A673 (cell line): ENCODE measurements around the gene XRCC3.

ENCODE experiments used
- EZH2 ChIP-seq: fragments of 200-600 bp; sonication (generic); IDR thresholded peaks from 2 replicates; pipeline ENCODE4 v1.6.1; 2017; ENCODE audit warnings: borderline replicate concordance, low read depth, mild to moderate bottlenecking, mixed read lengths, antibody characterized with exemption, low read length; ENCODE audit not compliant: poor library complexity, severe bottlenecking
- TF ChIP-seq, protein P1 (sequence below): fragments of 300-800, 200-600 bp; sonication (generic); conservative IDR thresholded peaks from 2 replicates; pipeline ENCODE4 v1.5.1; 2017; ENCODE audit warnings: low read depth, mild to moderate bottlenecking, antibody characterized with exemption, low read length, moderate library complexity, mixed read lengths

GRCh38 chr14:103688906-103689902 is 26.0 kb downstream of the XRCC3 start:
- TF ChIP-seq, protein P1, sequence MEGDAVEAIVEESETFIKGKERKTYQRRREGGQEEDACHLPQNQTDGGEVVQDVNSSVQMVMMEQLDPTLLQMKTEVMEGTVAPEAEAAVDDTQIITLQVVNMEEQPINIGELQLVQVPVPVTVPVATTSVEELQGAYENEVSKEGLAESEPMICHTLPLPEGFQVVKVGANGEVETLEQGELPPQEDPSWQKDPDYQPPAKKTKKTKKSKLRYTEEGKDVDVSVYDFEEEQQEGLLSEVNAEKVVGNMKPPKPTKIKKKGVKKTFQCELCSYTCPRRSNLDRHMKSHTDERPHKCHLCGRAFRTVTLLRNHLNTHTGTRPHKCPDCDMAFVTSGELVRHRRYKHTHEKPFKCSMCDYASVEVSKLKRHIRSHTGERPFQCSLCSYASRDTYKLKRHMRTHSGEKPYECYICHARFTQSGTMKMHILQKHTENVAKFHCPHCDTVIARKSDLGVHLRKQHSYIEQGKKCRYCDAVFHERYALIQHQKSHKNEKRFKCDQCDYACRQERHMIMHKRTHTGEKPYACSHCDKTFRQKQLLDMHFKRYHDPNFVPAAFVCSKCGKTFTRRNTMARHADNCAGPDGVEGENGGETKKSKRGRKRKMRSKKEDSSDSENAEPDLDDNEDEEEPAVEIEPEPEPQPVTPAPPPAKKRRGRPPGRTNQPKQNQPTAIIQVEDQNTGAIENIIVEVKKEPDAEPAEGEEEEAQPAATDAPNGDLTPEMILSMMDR = no peak
- TF ChIP-seq EZH2 = no peak
